Embryonic facial prominence (tissue), 1 donor: ENCODE data around the gene ZNF516.
A peak's percentile ranks its signal among the peaks of the same experiment; 100 is the strongest.

Experiments used
- DNase-seq: peaks from one replicate; pipeline ENCODE4 v3.0.0-alpha.2; 2016; ENCODE audit errors: extremely low spot score

Gene ZNF516

DNA sequence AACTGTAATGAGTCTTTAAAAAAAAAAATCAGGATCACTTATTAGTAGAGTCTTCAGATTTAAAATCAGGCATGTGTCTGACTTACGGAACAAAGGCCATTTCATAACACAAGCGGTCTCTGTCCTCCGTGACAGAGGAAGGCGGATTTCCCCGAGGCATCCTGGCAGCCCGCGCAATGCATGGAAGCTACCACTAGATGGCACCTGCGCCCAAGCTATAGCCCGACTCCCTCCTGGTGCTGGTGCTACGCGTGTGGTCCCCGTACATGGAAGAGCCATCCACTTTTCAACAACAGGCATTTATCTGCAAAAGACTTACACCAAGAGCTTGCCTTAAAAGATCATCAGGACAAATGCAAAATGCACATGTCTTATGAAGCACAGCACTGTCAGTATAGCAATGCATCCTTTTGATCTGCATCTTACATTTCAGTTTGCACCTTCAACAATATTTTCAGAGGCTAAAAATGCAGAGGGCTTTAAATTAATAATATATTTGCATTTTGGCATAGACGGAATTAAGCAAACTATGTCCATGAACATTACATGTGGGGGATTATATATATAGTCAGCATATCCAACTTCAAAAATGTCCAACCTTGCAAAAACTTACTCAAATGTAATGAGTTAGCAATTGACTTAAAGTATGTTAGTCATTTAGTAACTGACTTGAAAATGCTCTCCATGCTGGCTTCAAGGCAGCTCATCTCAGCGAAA is 96.0 kb downstream of the ZNF516 start:
- DNase-seq: peak; percentile 63

DNA sequence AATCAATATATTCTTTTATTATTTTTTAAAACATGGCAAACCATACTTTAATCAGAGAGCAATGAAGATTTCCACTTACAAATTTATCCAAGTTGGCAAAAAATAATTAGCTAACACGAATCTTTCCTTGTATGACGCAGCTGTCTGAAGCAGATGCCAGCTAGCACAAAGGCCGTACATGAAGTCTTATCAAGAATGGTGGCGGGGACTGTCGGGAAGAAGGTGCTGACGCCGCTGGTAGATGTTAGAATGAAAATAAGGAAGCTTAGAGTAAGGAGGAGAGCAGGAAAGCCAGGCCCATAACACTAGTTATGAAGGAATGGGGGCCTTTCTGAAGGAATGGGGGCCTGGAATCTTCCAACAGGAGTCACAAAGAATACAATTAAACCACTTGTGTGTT is 96.7 kb downstream of the ZNF516 start:
- DNase-seq: no peak

DNA sequence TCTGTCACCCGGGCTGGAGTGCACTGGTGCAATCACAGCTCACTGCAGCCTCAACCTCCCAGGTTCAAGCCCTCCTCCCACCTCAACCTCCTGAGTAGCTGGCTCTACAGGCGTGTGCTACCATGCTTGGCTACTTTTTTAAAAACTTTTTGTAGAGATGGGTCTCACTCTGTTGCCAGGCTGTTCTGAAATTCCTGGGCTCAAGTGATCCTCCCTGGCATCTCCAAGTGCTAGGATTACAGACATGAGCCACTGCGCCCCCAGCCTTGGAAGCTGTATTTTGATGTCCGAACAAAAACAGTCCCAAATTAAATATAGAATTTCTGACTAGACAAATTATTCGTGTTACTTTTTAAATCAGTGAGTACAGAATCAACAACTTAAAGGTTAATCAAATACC is 97.4 kb downstream of the ZNF516 start:
- no peak for DNase-seq

DNA sequence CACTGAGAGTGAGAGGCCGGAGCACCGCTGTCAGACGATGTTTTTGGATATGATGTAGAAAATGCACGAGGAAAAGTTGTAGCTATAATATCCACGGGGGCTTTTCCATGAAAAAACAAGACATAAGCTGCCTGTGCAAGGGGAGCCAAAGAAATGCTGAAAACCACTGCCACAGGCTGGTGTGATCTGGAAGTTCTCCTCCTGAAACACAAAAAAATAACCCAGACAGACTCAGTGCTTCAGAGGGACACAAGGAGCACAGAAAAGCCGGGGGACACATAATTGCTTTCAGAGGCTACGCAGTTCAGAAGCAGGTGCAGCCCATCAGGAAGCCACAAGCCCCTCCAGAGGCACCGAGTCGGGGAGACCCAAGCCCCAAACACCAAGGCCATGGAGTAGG is 98.2 kb downstream of the ZNF516 start:
- DNase-seq: no peak

GRCh38 chr18:76395609-76396008 is 99.4 kb downstream of the ZNF516 start:
- DNase-seq: no peak

GRCh38 chr18:76394780-76395476 is 100.1 kb downstream of the ZNF516 start:
- no peak for DNase-seq

DNA sequence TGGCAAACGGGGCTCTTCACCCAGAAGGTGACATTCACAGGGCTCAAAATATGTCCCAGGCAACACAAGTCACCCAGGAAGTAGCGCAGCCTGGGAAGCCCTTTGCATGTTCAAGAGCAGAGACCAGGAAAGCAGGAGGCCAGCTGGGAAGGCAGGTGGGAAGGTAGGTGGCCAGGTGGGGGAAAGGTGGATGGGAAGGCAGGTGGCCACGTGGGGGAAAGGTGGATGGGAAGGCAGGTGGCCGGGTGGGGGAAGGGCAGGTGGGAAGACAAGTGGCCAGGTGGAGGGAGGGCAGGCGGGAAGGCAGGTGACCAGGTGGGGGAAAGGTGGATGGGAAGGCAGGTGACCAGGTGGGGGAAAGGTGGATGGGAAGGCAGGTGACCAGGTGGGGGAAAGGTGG is 102.7 kb downstream of the ZNF516 start:
- no peak for DNase-seq

- no peak for DNase-seq
Measured at GRCh38 chr18:76391746-76392145, 103.3 kb downstream of the ZNF516 start.

DNA sequence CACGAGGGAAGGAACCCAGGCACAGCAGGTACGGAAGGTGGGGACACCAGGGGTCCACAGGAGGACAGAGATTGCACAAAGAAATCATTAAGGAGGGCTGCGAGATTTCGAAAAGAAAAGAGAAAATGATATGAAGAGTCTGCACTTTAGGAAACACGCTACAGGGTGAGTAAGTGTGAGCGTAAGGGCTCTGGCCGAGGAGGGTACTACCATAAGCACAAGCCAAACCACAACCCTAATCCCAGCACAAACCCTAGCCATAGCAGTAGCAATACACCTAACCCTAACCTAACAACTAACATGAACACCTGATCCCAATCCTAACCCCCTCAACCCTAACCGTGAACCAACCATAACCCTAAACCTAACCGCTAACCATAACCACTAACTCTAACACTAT is 104.0 kb downstream of the ZNF516 start:
- DNase-seq: no peak

- DNase-seq: no peak
Measured at GRCh38 chr18:76390452-76391035, 104.5 kb downstream of the ZNF516 start.

DNA sequence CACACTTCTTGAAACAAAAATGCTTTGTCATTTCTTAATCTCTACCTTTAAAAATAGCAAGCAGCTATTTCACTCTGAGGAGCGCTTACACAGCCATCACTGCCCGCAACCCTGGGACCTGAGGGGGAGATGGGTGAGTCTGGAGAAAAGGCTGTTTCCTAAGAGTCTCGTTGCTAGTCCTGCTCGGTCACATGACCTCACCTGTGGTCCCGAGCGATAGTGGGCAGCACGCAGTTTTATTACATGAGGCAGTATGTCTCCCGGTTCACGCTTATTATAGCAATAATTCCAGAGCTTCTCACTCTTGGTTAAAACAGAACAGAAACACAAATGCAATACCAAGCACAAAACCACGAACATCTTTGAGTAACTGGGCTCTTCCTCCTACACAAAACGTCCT is 105.3 kb downstream of the ZNF516 start:
- DNase-seq: no peak

DNA sequence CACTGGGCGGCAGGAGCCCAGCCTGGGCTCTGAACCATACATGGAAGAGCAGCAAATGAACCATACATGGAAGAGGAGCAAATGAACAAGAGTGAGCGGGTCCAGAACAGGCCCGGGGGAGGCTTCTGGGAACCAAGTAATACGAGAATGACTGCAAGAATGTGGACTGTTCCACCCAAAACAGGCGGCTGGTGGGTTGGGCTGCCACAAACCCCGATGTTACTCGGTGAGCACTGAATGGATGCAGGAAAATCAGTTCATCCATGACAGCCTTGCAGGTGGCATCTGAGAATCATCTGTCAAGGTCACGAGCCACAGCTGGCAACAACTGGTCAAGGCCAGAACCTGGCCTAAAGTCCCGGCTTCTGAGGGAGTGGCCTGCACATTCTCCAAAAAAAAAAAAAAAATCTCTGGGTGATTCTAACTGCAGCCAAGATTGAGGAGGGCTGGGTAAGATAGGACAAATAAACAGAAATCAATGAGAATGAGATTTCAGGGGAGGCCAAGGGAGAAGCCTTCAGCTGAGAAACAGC is 106.1 kb downstream of the ZNF516 start:
- DNase-seq: no peak

GRCh38 chr18:76388261-76388660 is 106.8 kb downstream of the ZNF516 start:
- DNase-seq: no peak

- DNase-seq: no peak
Measured at GRCh38 chr18:76387608-76388007, 107.4 kb downstream of the ZNF516 start.

- no peak for DNase-seq
Measured at GRCh38 chr18:76386886-76387285, 108.2 kb downstream of the ZNF516 start.

DNA sequence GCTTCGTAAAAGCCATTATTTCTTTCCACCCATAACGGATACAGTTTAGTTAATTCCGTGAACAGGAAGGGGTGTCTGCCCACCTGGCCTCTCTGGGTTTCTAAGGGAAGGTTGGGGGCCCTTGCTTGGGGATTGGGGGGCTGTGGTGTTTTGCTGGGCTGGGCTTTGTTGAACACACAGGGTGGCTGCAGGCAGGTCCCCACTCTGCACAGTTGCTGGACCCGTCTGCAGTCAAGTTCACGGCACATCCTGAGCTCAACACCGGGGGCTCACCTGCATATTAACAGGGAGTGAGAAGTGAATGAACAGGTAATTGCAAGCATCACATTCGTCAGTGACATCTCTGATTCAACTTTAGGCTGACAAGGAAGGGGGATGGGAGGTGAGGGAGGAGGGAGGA is 109.0 kb downstream of the ZNF516 start:
- no peak for DNase-seq

- no peak for DNase-seq
Measured at GRCh38 chr18:76385681-76385975, 109.4 kb downstream of the ZNF516 start.

- DNase-seq: no peak
Measured at GRCh38 chr18:76384861-76385680, 110.0 kb downstream of the ZNF516 start.

DNA sequence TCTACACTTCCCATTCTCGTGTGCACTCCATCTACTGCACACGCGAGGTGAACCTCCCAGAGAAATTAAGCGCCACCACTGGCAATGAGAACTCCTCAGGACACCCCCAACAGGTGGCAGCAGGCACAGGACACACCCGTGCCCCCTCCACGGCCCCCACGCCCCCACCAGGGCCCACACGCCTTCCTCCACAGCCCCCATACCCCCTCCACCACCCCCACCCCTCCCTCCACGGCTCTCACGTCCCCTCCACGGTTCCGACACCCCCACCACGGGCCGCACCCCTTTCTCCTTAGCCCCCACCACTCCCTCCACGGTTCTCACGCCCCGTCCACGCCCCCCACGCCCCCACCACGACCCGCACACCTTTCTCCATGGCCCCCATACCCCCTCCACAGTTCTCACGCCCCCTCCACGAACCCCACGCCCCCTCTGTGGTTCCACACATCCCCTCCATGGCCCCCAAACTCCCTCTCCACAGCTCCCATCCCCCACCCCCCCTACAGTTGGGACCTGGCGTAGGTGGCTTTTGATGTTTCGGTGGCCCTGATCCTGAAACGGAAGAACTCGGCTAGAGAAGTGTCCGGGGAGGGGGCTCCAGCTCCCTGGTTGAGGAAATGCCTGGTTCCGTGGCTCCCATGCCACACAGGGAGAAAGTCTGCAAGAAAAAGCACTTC is 110.8 kb downstream of the ZNF516 start:
- no peak for DNase-seq

DNA sequence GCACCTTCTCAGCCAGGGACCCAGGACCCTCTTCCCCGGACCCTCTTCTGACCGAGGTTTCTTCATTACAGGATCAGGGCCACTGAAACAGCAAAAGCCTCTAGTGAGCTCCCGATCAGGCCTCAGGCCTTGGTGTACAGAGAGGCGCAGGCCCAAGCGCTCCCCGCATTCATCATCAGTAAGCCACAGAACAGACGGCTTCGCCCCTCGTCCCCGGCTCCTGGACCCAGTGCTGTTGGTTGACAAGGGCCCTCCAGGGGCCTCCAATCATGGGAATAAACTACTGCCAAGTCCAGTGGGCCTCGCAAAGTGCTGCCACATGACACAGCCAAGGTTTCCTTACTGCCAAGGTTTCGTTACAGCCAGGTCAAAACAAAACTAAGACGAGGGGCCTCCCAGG is 111.4 kb downstream of the ZNF516 start:
- no peak for DNase-seq

DNA sequence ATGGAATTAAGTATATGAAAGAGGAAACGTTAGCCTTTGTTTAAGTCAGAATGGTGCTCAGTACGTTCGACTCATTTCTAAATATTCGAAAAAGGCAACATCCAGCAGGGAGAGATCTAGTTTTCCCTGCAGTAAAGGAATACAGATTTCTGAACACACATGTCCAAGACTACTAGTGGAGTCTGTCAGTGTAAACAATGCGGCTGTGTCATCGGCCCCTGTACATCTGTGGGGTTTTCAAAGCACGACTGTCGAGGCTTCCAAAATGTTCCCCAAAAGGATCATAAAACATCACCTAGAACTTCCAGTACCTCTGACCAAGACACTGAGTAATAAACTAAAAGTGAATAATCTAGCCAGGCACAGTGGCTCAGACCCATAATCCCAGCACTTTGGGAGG is 112.8 kb downstream of the ZNF516 start:
- no peak for DNase-seq
